GM18951 (cell line): ENCODE results near the gene BEND4.

ENCODE experiments used
- POLR2A ChIP-seq: IDR thresholded peaks from 4 replicates; pipeline ENCODE4 v1.6.1; 2011; ENCODE audit warnings: mild to moderate bottlenecking; ENCODE audit not compliant: insufficient read length, insufficient read depth; ENCODE audit errors: extremely low read depth
- in situ Hi-C: fragments of 300-500 bp; cut with MboI; formaldehyde crosslinking; loops from one replicate; pipeline ENCODE4 v1.12.0; 2022; ENCODE audit warnings: low sequenced_read_pairs, mixed read lengths, inconsistent platforms; ENCODE audit not compliant: unreplicated experiment

The BEND4 gene

GRCh38 chr4:42078184-42078801 lies 74.2 kb downstream of the BEND4 start:
- in situ Hi-C loops, result no loop called here
- no peak for TF ChIP-seq POLR2A

- in situ Hi-C loops, result no loop called here
- TF ChIP-seq POLR2A, result no peak
Observed at GRCh38 chr4:42074294-42074693, 78.2 kb downstream of the BEND4 start.

GRCh38 chr4:42070463-42070862 lies 82.0 kb downstream of the BEND4 start:
- in situ Hi-C loops, result no loop called here
- TF ChIP-seq POLR2A, result no peak

- in situ Hi-C loops, result no loop called here
- no peak for TF ChIP-seq POLR2A
Observed at GRCh38 chr4:42067264-42067663, 85.2 kb downstream of the BEND4 start.

- TF ChIP-seq POLR2A, result no peak
- in situ Hi-C loops, result no loop called here
Observed at GRCh38 chr4:42066402-42066801, 86.1 kb downstream of the BEND4 start.
